Frontal cortex (tissue), 4 donors: ENCODE results near the gene SHC2. TPM values are rescaled to one million over a fixed set of nuclear protein-coding genes. Genes with fewer than 3 reads are reported as not detected.

Source experiments
- DNase-seq, 2 donors: peaks; one replicate each; pipeline ENCODE4 v3.0.0; 2012; ENCODE audit warnings: low spot score in 2 of 2
- FAIRE-seq: peaks from 2 replicates; lab custom pipeline; 2012; peaks lifted over from hg19 to GRCh38; lab: Jason Lieb, UNC
- small RNA-seq: library from RNA; depleted of rRNA; stranded (forward); fragments of <200 nt; gene quantifications from one replicate; pipeline ENCODE3, GENCODE V24; 2014
- total RNA-seq: library from RNA; depleted of rRNA; stranded (reverse); fragments of >200 nt; gene quantifications from one replicate; pipeline ENCODE4 v1.2.3, GENCODE V29; 2014
- donor health status: control.
- donor health status: control.
- donor health status: control.

SHC2 gene
- total RNA-seq, 1 donor from 2014 or later = 9.8 TPM

DNA sequence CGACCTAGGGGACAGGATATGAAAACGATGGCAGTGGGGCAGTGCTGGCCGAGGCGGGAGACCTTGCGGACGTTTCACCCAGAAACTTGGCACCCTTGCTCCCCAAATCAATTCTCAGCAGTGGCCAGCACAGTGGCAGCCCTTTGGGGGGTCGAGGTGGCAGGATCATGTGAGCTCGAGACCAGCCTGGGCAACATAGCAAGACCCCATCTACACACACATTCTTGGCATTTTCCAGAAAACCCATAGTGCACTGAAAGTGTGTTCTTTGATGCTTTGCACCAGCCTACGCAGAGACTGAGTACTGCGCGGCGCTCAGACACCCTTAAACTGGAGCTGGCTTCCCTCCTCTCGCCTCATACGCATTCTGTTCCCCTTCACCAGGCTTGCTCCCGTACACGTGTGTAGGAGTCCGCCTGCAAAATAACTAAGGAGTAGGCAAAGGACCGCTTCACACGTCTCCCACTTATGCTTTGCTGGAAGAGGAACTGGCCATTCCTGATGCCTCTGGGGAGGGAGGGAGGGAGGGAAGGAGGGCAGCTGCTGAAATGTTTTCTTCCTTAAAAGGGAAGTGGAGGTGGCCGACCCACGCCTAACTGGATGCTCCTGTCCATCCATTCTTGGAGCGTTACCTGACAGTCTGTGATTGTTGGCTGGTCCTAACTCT is 92.7 kb downstream of the SHC2 start:
- DNase-seq = no peak
- no peak for FAIRE-seq

DNA sequence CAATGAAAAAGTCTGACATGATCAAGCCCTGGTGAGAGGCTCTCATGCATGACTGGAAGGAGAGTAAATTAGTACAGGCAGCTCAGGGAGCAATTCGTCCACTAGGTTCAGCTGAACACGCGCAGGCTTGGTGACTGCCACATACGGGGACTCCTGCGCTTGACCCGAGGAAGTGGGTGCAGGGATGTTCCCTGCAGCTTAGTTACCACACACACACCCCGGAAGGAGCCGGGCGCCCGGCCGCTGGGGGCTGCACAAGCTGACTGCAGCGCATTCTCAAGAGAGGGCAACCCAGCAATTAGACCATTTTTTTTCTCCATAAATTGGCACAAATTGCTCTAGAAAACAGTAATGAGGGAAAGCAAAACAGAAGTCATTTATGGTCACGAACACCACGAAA is 93.3 kb downstream of the SHC2 start:
- no peak for FAIRE-seq
- no peak for DNase-seq

DNA sequence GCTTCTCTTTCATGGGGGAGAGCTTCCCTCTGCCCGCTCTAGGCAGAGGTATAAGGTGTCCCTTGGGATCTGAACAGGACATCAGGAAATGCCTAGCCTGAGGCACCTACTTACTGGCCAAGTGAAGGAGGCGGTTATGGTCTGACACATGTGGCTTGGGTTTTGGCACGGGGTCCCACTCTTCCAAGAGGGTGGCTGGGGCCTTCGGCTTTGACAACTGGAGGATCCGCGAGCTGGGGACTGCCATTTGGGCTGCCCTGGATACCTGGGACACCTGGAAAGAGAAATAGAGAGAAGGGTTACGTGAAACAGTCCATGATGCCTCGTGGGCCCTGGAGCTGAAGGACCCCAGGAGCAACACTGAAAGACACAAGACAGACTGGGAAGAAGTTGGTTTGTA is 93.9 kb downstream of the SHC2 start:
- FAIRE-seq (no peak), DNase-seq (no peak)

Small RNA genes lying within 50 kb of the gene (small RNA-seq; reads per million reads assigned to genes)
- gene RNA5SP462 = not detected

Other genes starting within 250 kb of the SHC2 start
- gene PLPP2, start 169.6 kb downstream of the SHC2 start, total RNA-seq = 2.4 TPM
- 3.7 TPM for gene MIER2, start 116.2 kb downstream of the SHC2 start, total RNA-seq
- gene C2CD4C, start 51.9 kb downstream of the SHC2 start, total RNA-seq = 20.8 TPM
- gene MADCAM1, start 35.5 kb upstream of the SHC2 start, total RNA-seq = 1.2 TPM
- gene TPGS1, start 46.5 kb upstream of the SHC2 start, total RNA-seq = 26.1 TPM
- 55.4 TPM for gene CDC34, start 70.7 kb upstream of the SHC2 start, total RNA-seq
- gene GZMM, start 83.0 kb upstream of the SHC2 start, total RNA-seq = 0.41 TPM
- 114 TPM for gene BSG, start 111.6 kb upstream of the SHC2 start, total RNA-seq
- gene HCN2, start 128.8 kb upstream of the SHC2 start, total RNA-seq = 6.1 TPM
- gene POLRMT, start 172.5 kb upstream of the SHC2 start, total RNA-seq = 15.9 TPM
- under 0.01 TPM for gene FGF22, start 178.8 kb upstream of the SHC2 start, total RNA-seq
- gene RNF126, start 202.2 kb upstream of the SHC2 start, total RNA-seq = 17.5 TPM
- 2.0 TPM for gene FSTL3, start 215.4 kb upstream of the SHC2 start, total RNA-seq
- not detected for gene PRSS57, start 234.4 kb upstream of the SHC2 start, total RNA-seq
- gene PALM, start 247.9 kb upstream of the SHC2 start, total RNA-seq = 87.2 TPM